ENCODE results near the gene CYSTM1.

GRCh38 chr5:140267559-140268018 lies 92.6 kb downstream of the CYSTM1 start:
- TF ChIP-seq CTCF (IDR thresholded peaks at IDR 0.05; ENCODE audit: low read length) (no peak), EZH2 (IDR thresholded peaks at IDR 0.05; ENCODE audit: borderline replicate concordance, low read length) (no peak)

Data from OCI-LY1 (cell line).